IMR-90 (cell line): ENCODE measurements around the gene NTPCR. TPM values are rescaled to one million over a fixed set of nuclear protein-coding genes. Genes with fewer than 3 reads are reported as not detected.

Experiments used
- ATAC-seq: fragments of 200-7000 bp; cut with Tn5 transposase; 2 replicates; pipeline ENCODE4 v1.9.1; 2020; ENCODE audit warnings: low read depth, mild to moderate bottlenecking, moderate library complexity
- BruUV-seq: library from RNA; stranded (reverse); fragments of 400-500 nt; replicated peaks from 2 replicates; lab custom pipeline; 2021; lab: Mats Ljungman, UMichigan
- CTCF ChIA-PET: fragments of 300-600 bp; formaldehyde crosslinking; extraction: SDS; loops from one replicate; lab custom pipeline; 2021; ENCODE audit warnings: antibody characterized with exemption; lab: Yijun Ruan, JAX
- POLR2A ChIA-PET: fragments of 300-600 bp; sonication (Branson Sonifier 250); formaldehyde crosslinking; loops from one replicate; lab custom pipeline; 2022; ENCODE audit warnings: antibody characterized with exemption; ENCODE audit not compliant: unreplicated experiment; lab: Charles Lee
- DNase-seq: peaks from one replicate; pipeline ENCODE4 v3.0.0; 2013
- H2AFZ ChIP-seq: replicated peaks from 2 replicates; pipeline ENCODE3; 2013; ENCODE audit warnings: low read length, mild to moderate bottlenecking; ENCODE audit not compliant: poor library complexity
- H2AK5ac ChIP-seq: 2 replicates; pipeline ENCODE4 v1.6.1; 2013; ENCODE audit warnings: low read depth, low read length, inconsistent platforms
- H2AK9ac ChIP-seq: replicated peaks from 2 replicates; pipeline ENCODE3; 2013; ENCODE audit warnings: mild to moderate bottlenecking, low read depth, low read length, moderate library complexity; ENCODE audit not compliant: poor library complexity
- H2BK120ac ChIP-seq: 2 replicates; pipeline ENCODE4 v1.6.1; 2013; ENCODE audit warnings: low read depth, low read length, inconsistent platforms
- H2BK15ac ChIP-seq: 3 replicates; pipeline ENCODE4 v1.6.1; 2013; ENCODE audit warnings: low read depth, low read length, inconsistent platforms
- H2BK20ac ChIP-seq: 2 replicates; pipeline ENCODE4 v1.6.1; 2013; ENCODE audit warnings: low read depth, mild to moderate bottlenecking, inconsistent platforms, low read length, moderate library complexity
- H2BK5ac ChIP-seq: 2 replicates; pipeline ENCODE4 v1.6.1; 2013; ENCODE audit warnings: mild to moderate bottlenecking, low read depth, low read length, inconsistent platforms; ENCODE audit not compliant: poor library complexity, severe bottlenecking
- H3K14ac ChIP-seq: replicated peaks from 2 replicates; pipeline ENCODE4 v1.6.1; 2013; ENCODE audit warnings: low read depth, low read length, inconsistent platforms
- H3K18ac ChIP-seq: 2 replicates; pipeline ENCODE4 v1.6.1; 2013; ENCODE audit warnings: low read depth, low read length, control low read depth
- H3K23ac ChIP-seq: 2 replicates; pipeline ENCODE4 v1.6.1; 2013; ENCODE audit warnings: low read depth, low read length, inconsistent platforms
- H3K27ac ChIP-seq: 2 replicates; pipeline ENCODE4 v1.5.1; 2013; ENCODE audit warnings: mild to moderate bottlenecking, control low read depth, low read length; ENCODE audit not compliant: insufficient read depth
- H3K27me3 ChIP-seq: 2 replicates; pipeline ENCODE4 v1.6.1; 2013; ENCODE audit warnings: low read length; ENCODE audit not compliant: control insufficient read depth, insufficient read depth
- H3K36me3 ChIP-seq: 2 replicates; pipeline ENCODE4 v1.6.1; 2013; ENCODE audit warnings: low read length, mixed read lengths; ENCODE audit not compliant: control insufficient read depth, insufficient read depth
- H3K4ac ChIP-seq: 2 replicates; pipeline ENCODE4 v1.6.1; 2013; ENCODE audit warnings: low read depth, low read length, inconsistent platforms
- H3K4me1 ChIP-seq: 2 replicates; pipeline ENCODE4 v1.6.1; 2013; ENCODE audit warnings: low read length, mixed read lengths; ENCODE audit not compliant: control insufficient read depth, insufficient read depth
- H3K4me2 ChIP-seq: 2 replicates; pipeline ENCODE4 v1.6.1; 2013; ENCODE audit warnings: low read depth, mild to moderate bottlenecking, control low read depth, low read length, moderate library complexity
- H3K4me3 ChIP-seq: 2 replicates; pipeline ENCODE4 v1.5.1; 2013; ENCODE audit warnings: low read depth, mild to moderate bottlenecking, control low read depth, low read length, moderate library complexity; ENCODE audit not compliant: insufficient read depth
- H3K56ac ChIP-seq: 2 replicates; pipeline ENCODE4 v1.6.1; 2013; ENCODE audit warnings: low read length, inconsistent platforms; ENCODE audit not compliant: insufficient read depth; ENCODE audit errors: extremely low read depth
- H3K79me1 ChIP-seq, 2 experiments: 2 replicates each; pipeline ENCODE4 v1.6.1; 2013; ENCODE audit warnings: low read length in 2 of 2, inconsistent platforms in 1 of 2, low read depth in 1 of 2
- H3K9ac ChIP-seq: 2 replicates; pipeline ENCODE4 v1.6.1; 2013; ENCODE audit warnings: low read depth, low read length, control low read depth
- H3K9me1 ChIP-seq: 2 replicates; pipeline ENCODE4 v1.6.1; 2013; ENCODE audit warnings: low read length, inconsistent platforms; ENCODE audit not compliant: insufficient read depth
- H3K9me3 ChIP-seq: 2 replicates; pipeline ENCODE4 v1.6.1; 2013; ENCODE audit warnings: low read length; ENCODE audit not compliant: control insufficient read depth, insufficient read depth
- H4K20me1 ChIP-seq: 2 replicates; pipeline ENCODE4 v1.6.1; 2013; ENCODE audit warnings: low read length, inconsistent platforms; ENCODE audit not compliant: insufficient read depth
- H4K5ac ChIP-seq: 2 replicates; pipeline ENCODE4 v1.6.1; 2013; ENCODE audit warnings: mild to moderate bottlenecking, low read depth, low read length, control low read depth
- H4K8ac ChIP-seq, 2 experiments: 2 replicates each; pipeline ENCODE4 v1.6.1; 2013; ENCODE audit warnings: low read depth in 2 of 2, low read length in 2 of 2, control low read depth in 1 of 2, inconsistent platforms in 1 of 2
- H4K91ac ChIP-seq: 2 replicates; pipeline ENCODE4 v1.6.1; 2013; ENCODE audit warnings: low read depth, low read length, inconsistent platforms; ENCODE audit not compliant: insufficient read depth
- BHLHE40 ChIP-seq: fragments of 150-350 bp; IDR thresholded peaks from 2 replicates; pipeline ENCODE4 v1.6.1; 2016; ENCODE audit warnings: mild to moderate bottlenecking, low read depth, low read length
- CEBPB ChIP-seq: IDR thresholded peaks from 2 replicates; pipeline ENCODE4 v1.6.1; 2012; ENCODE audit warnings: low read depth, low read length, improper control_type of control experiment
- MAFK ChIP-seq: IDR thresholded peaks from 2 replicates; pipeline ENCODE4 v1.6.1; 2012; ENCODE audit warnings: low read depth, low read length, improper control_type of control experiment
- MAZ ChIP-seq: IDR thresholded peaks from 2 replicates; pipeline ENCODE4 v1.6.1; 2012; ENCODE audit warnings: low read depth, mild to moderate bottlenecking, low read length, improper control_type of control experiment, moderate library complexity, borderline replicate concordance
- MXI1 ChIP-seq: IDR thresholded peaks from 2 replicates; pipeline ENCODE4 v1.6.1; 2012; ENCODE audit warnings: low read depth, mild to moderate bottlenecking, low read length, moderate library complexity, borderline replicate concordance
- NFE2L2 ChIP-seq: fragments of 150-350 bp; IDR thresholded peaks from 2 replicates; pipeline ENCODE4 v1.6.1; 2016; ENCODE audit warnings: low read depth, mild to moderate bottlenecking, low read length
- RAD21 ChIP-seq: IDR thresholded peaks from 2 replicates; pipeline ENCODE4 v1.6.1; 2012; ENCODE audit warnings: low read length, improper control_type of control experiment
- RFX5 ChIP-seq: IDR thresholded peaks from 2 replicates; pipeline ENCODE4 v1.8.0; 2012; ENCODE audit warnings: low read depth, mild to moderate bottlenecking, low read length, moderate library complexity
- SMC3 ChIP-seq: fragments of 150-350 bp; IDR thresholded peaks from 2 replicates; pipeline ENCODE4 v1.6.1; 2016; ENCODE audit warnings: low read depth, mild to moderate bottlenecking, antibody characterized with exemption, low read length, moderate library complexity
- WGBS, 2 experiments: methylation state at CpG; one replicate each; pipeline versions ENCODE4 v1.1.5 to v1.1.7; 2013; ENCODE audit warnings: missing lambda C conversion rate in 2 of 2; ENCODE audit not compliant: insufficient read length in 1 of 2; ENCODE audit errors: extremely low coverage in 2 of 2; 5-methylcytosine and 5-hydroxymethylcytosine counted together
- dilution Hi-C: fragments of 300-500 bp; cut with HindIII; formaldehyde crosslinking; loops from one replicate; pipeline ENCODE4 v1.14.3; 2018; ENCODE audit warnings: low sequenced_read_pairs; ENCODE audit not compliant: unreplicated experiment
- in situ Hi-C: fragments of 300-500 bp; cut with MboI; formaldehyde crosslinking; loops from 3 replicates; pipeline ENCODE4 v1.14.3; 2019; ENCODE audit warnings: low sequenced_read_pairs, inconsistent platforms, mixed read lengths
- intact Hi-C: fragments of 100-400 bp; cut with micrococcal nuclease; formaldehyde crosslinking; loops from 2 replicates; pipeline ENCODE4 v1.10.0; 2022
- polyA plus RNA-seq, 3 experiments: library from polyadenylated mRNA; depleted of rRNA; stranded (reverse); fragments of >200 nt; gene quantifications; 2 replicates each; pipeline ENCODE4 v1.2.3, GENCODE V29; 2012; ENCODE audit warnings: low replicate concordance in 1 of 3
- total RNA-seq: library from RNA; depleted of rRNA; stranded (reverse); fragments of >200 nt; gene quantifications from 2 replicates; pipeline ENCODE4 v1.2.3, GENCODE V29; 2012
- TF ChIP-seq, protein P1 (sequence below): conservative IDR thresholded peaks from 2 replicates; pipeline ENCODE4 v1.5.1; 2012; ENCODE audit warnings: mild to moderate bottlenecking, low read depth, low read length, improper control_type of control experiment
- TF ChIP-seq, protein P2 (sequence below): fragments of 150-350 bp; IDR thresholded peaks from 2 replicates; pipeline ENCODE4 v1.6.1; 2017; ENCODE audit warnings: mild to moderate bottlenecking, antibody characterized with exemption, low read length, low read depth

NTPCR gene
- total and polyA plus RNA-seq, 2 of the 4 experiments (the other 2 are of a cell fraction): 13.3 to 16.5 TPM

GRCh38 chr1:232984577-232985425 lies 34.4 kb downstream of the NTPCR start:
- no CpG with 5 or more reads among the region's 10 CpGs for WGBS, 2 experiments
- no peak overlapping the region for H3K4me3 ChIP-seq

More at GRCh38 chr1:232984577-232985425, 34.4 kb downstream of the NTPCR start:
- BruUV-seq: no TSS peak
- in situ Hi-C loops: no loop called here
- no peaks in the 10 kb centered on the region for H3K79me1 ChIP-seq
- H2AK9ac ChIP-seq: no peak overlapping the region
- no peak overlapping the region for H3K18ac ChIP-seq
- DNase-seq: no peak
- H3K9ac ChIP-seq: no peak overlapping the region
- H3K4me2 ChIP-seq: no peak overlapping the region
- intact Hi-C loops: no loop called here
- H3K23ac ChIP-seq: no peak overlapping the region
- ATAC-seq: no peak
- no peaks in the 10 kb centered on the region for H4K20me1 ChIP-seq
- peaks cover 9% of the 10 kb centered on the region for H3K4me1 ChIP-seq
- no peak overlapping the region for H2AFZ ChIP-seq
- H2BK20ac ChIP-seq: no peak overlapping the region
- no peak overlapping the region for H2BK5ac ChIP-seq
- TF ChIP-seq, protein P1, sequence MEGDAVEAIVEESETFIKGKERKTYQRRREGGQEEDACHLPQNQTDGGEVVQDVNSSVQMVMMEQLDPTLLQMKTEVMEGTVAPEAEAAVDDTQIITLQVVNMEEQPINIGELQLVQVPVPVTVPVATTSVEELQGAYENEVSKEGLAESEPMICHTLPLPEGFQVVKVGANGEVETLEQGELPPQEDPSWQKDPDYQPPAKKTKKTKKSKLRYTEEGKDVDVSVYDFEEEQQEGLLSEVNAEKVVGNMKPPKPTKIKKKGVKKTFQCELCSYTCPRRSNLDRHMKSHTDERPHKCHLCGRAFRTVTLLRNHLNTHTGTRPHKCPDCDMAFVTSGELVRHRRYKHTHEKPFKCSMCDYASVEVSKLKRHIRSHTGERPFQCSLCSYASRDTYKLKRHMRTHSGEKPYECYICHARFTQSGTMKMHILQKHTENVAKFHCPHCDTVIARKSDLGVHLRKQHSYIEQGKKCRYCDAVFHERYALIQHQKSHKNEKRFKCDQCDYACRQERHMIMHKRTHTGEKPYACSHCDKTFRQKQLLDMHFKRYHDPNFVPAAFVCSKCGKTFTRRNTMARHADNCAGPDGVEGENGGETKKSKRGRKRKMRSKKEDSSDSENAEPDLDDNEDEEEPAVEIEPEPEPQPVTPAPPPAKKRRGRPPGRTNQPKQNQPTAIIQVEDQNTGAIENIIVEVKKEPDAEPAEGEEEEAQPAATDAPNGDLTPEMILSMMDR: no peak
- TF ChIP-seq MXI1 (no peak), RAD21 (no peak), NFE2L2 (no peak), CEBPB (no peak), MAFK (no peak), BHLHE40 (no peak), SMC3 (no peak), MAZ (no peak), RFX5 (no peak)
- TF ChIP-seq, protein P2, sequence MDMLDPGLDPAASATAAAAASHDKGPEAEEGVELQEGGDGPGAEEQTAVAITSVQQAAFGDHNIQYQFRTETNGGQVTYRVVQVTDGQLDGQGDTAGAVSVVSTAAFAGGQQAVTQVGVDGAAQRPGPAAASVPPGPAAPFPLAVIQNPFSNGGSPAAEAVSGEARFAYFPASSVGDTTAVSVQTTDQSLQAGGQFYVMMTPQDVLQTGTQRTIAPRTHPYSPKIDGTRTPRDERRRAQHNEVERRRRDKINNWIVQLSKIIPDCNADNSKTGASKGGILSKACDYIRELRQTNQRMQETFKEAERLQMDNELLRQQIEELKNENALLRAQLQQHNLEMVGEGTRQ: no peak
- H3K27me3 ChIP-seq: no peaks in the 10 kb centered on the region
- no peak overlapping the region for H4K8ac ChIP-seq
- no peak overlapping the region for H4K5ac ChIP-seq
- no peak overlapping the region for H2BK15ac ChIP-seq
- H3K9me3 ChIP-seq: no peaks in the 10 kb centered on the region
- ChIA-PET POLR2A (no interaction called here), CTCF (no interaction called here)
- H3K27ac ChIP-seq: no peak overlapping the region
- H4K91ac ChIP-seq: no peak overlapping the region
- H3K9me1 ChIP-seq: peaks cover 9% of the 10 kb centered on the region
- no peak overlapping the region for H3K14ac ChIP-seq
- no peak overlapping the region for H3K4ac ChIP-seq
- peaks cover 16% of the 10 kb centered on the region; the same call in 1 of the 2 replicates for H3K36me3 ChIP-seq
- H2AK5ac ChIP-seq: no peak overlapping the region; the same call in 1 of the 2 replicates
- H3K56ac ChIP-seq: no peak overlapping the region
- no peak overlapping the region for H2BK120ac ChIP-seq
- dilution Hi-C loops: no loop called here
